ENCODE results near the gene LMF2. TPM values are rescaled to one million over a fixed set of nuclear protein-coding genes. Genes with fewer than 3 reads are reported as not detected.

Gene LMF2
- polyA plus RNA-seq, 1 donor (not counting 4 experiments of a cell fraction or from before 2014, with no cell fraction given) = 13.2 TPM

GRCh38 chr22:50459016-50459415, 48.5 kb downstream of the LMF2 start:
- no peak overlapping the region for H3K4me3 ChIP-seq (ENCODE audit: control insufficient read depth in 2 of 3, extremely low read depth in 1 of 3, insufficient read depth in 2 of 3, low read depth in 1 of 3, low read length in 3 of 3)
- H3K9me1 ChIP-seq (ENCODE audit: control insufficient read depth, extremely low read depth, insufficient read depth, low read length) = no peaks in the 10 kb centered on the region
- dilution Hi-C loops (cut with MboI; ENCODE audit: extremely low pct_ligation_motif_present, low sequenced_read_pairs) = no loop called here
- H3K27ac ChIP-seq (ENCODE audit: control insufficient read depth, insufficient read depth, low read length) = no peak overlapping the region
- no peaks in the 10 kb centered on the region for H3K9me3 ChIP-seq (ENCODE audit: control insufficient read depth, low read depth, low read length)
- no peak for TF ChIP-seq EZH2 (IDR thresholded peaks at IDR 0.05; ENCODE audit: low read length)
- TF ChIP-seq CTCF (optimal IDR thresholded peaks at IDR 0.05 in 1 of 3, IDR thresholded peaks at IDR 0.05 in 1 of 3, conservative IDR thresholded peaks at IDR 0.05 in 1 of 3; ENCODE audit: extremely low read depth in 1 of 3, insufficient read depth in 2 of 3, low read length in 3 of 3) = no peak
- H3K4me1 ChIP-seq (ENCODE audit: control insufficient read depth, extremely low read depth, insufficient read depth, low read length) = peaks cover 8% of the 10 kb centered on the region
- no peak overlapping the region for H3K4me2 ChIP-seq (ENCODE audit: control insufficient read depth, extremely low read depth, insufficient read depth, low read depth, low read length)
- H4K20me1 ChIP-seq (ENCODE audit: control insufficient read depth, extremely low read depth, insufficient read depth, low read length) = peaks cover under 1% of the 10 kb centered on the region
- DNase-seq (ENCODE audit: low read depth, low spot score) (no peak), FAIRE-seq (no peak)
- peaks cover 53 to 63% of the 10 kb centered on the region in 2 experiments for H3K36me3 ChIP-seq (ENCODE audit: control insufficient read depth in 2 of 2, extremely low read depth in 1 of 2, insufficient read depth in 2 of 2, low read length in 2 of 2)
- no peak overlapping the region for H3K9ac ChIP-seq (ENCODE audit: control insufficient read depth, extremely low read depth, insufficient read depth, low read length)
- no peaks in the 10 kb centered on the region for H3K27me3 ChIP-seq (ENCODE audit: control insufficient read depth, extremely low read depth, insufficient read depth, low read length)
- H3K79me2 ChIP-seq (ENCODE audit: control insufficient read depth, insufficient read depth, low read length) = no peaks in the 10 kb centered on the region
- H2AFZ ChIP-seq (ENCODE audit: control insufficient read depth, low read length) = no peak overlapping the region

- Histone ChIP-seq H3K4me1 (ENCODE audit: control insufficient read depth, extremely low read depth, insufficient read depth, low read length) (peaks cover 8% of the 10 kb centered on the region), H3K9me1 (ENCODE audit: control insufficient read depth, extremely low read depth, insufficient read depth, low read length) (no peaks in the 10 kb centered on the region), H3K9me3 (ENCODE audit: control insufficient read depth, low read depth, low read length) (no peaks in the 10 kb centered on the region), H3K27me3 (ENCODE audit: control insufficient read depth, extremely low read depth, insufficient read depth, low read length) (no peaks in the 10 kb centered on the region), H3K27ac (ENCODE audit: control insufficient read depth, insufficient read depth, low read length) (no peak overlapping the region), H3K9ac (ENCODE audit: control insufficient read depth, extremely low read depth, insufficient read depth, low read length) (no peak overlapping the region), H3K79me2 (ENCODE audit: control insufficient read depth, insufficient read depth, low read length) (no peaks in the 10 kb centered on the region), H4K20me1 (ENCODE audit: control insufficient read depth, extremely low read depth, insufficient read depth, low read length) (peaks cover 2% of the 10 kb centered on the region), H3K36me3 (ENCODE audit: control insufficient read depth in 2 of 2, extremely low read depth in 1 of 2, insufficient read depth in 2 of 2, low read length in 2 of 2) (peaks cover 47 to 49% of the 10 kb centered on the region in 2 experiments), H3K4me3 (ENCODE audit: control insufficient read depth in 2 of 3, extremely low read depth in 1 of 3, insufficient read depth in 2 of 3, low read depth in 1 of 3, low read length in 3 of 3) (no peak overlapping the region), H3K4me2 (ENCODE audit: control insufficient read depth, extremely low read depth, insufficient read depth, low read depth, low read length) (no peak overlapping the region), H2AFZ (ENCODE audit: control insufficient read depth, low read length) (no peak overlapping the region)
- DNase-seq (ENCODE audit: low read depth, low spot score) = no peak
- no peak for FAIRE-seq
- no peak for TF ChIP-seq EZH2 (IDR thresholded peaks at IDR 0.05; ENCODE audit: low read length)
- peak in 1 of 3 experiments; percentile 56 for TF ChIP-seq CTCF (optimal IDR thresholded peaks at IDR 0.05 in 1 of 3, IDR thresholded peaks at IDR 0.05 in 1 of 3, conservative IDR thresholded peaks at IDR 0.05 in 1 of 3; ENCODE audit: extremely low read depth in 1 of 3, insufficient read depth in 2 of 3, low read length in 3 of 3)
- dilution Hi-C loops (cut with MboI; ENCODE audit: extremely low pct_ligation_motif_present, low sequenced_read_pairs) = no loop called here
These were observed 50.9 kb downstream of the LMF2 start for GRCh38 chr22:50456466-50457234.

Measured in keratinocyte (primary cell).